ENCODE measurements around the gene BZW1.
A peak's percentile ranks its signal among the peaks of the same experiment; 100 is the strongest.
"Not testable (repeated sequence)": the region's sequence is repeated elsewhere in the genome, so short reads cannot be mapped to it uniquely, and the experiment has no call there.

The BZW1 gene

GRCh38 chr2:200790185-200790584 lies 21.5 kb upstream of the BZW1 start:
- no peak for DNase-seq (ENCODE audit: low read depth, low spot score)

- no peak for DNase-seq (ENCODE audit: low read depth, low spot score)
These were observed 19.8 kb upstream of the BZW1 start for GRCh38 chr2:200791905-200792304.

GRCh38 chr2:200794143-200794542 lies 17.6 kb upstream of the BZW1 start:
- DNase-seq (ENCODE audit: low read depth, low spot score) = no peak

- no peak for DNase-seq (ENCODE audit: low read depth, low spot score)
These were observed 16.7 kb upstream of the BZW1 start for GRCh38 chr2:200795028-200795440.

- no peak for DNase-seq (ENCODE audit: low read depth, low spot score)
These were observed 15.1 kb upstream of the BZW1 start for GRCh38 chr2:200796561-200796960.

- DNase-seq (ENCODE audit: low read depth, low spot score) = no peak
These were observed 14.4 kb upstream of the BZW1 start for GRCh38 chr2:200797242-200797770.

- DNase-seq (ENCODE audit: low read depth, low spot score) = no peak
These were observed 13.2 kb upstream of the BZW1 start for GRCh38 chr2:200798514-200798913.

- no peak for DNase-seq (ENCODE audit: low read depth, low spot score)
These were observed 11.3 kb upstream of the BZW1 start for GRCh38 chr2:200800458-200800857.

- not testable (repeated sequence) for DNase-seq (ENCODE audit: low read depth, low spot score)
These were observed 10.3 kb upstream of the BZW1 start for GRCh38 chr2:200801431-200801830.

- no peak for DNase-seq (ENCODE audit: low read depth, low spot score)
These were observed 2.0 kb upstream of the BZW1 start for GRCh38 chr2:200809506-200810251.

- peak; percentile 67 for DNase-seq (ENCODE audit: low read depth, low spot score)
These were observed 1.3 kb upstream of the BZW1 start for GRCh38 chr2:200810252-200810997.

- DNase-seq (ENCODE audit: low read depth, low spot score) = no peak
These were observed 745 bp upstream of the BZW1 start for GRCh38 chr2:200810998-200811332.

- peak; percentile 85 for DNase-seq (ENCODE audit: low read depth, low spot score)
These were observed 662 bp downstream of the BZW1 start for GRCh38 chr2:200812122-200813022.

- no peak for DNase-seq (ENCODE audit: low read depth, low spot score)
These were observed 2.6 kb downstream of the BZW1 start for GRCh38 chr2:200814276-200814815.

GRCh38 chr2:200814917-200815316 lies 3.2 kb downstream of the BZW1 start:
- no peak for DNase-seq (ENCODE audit: low read depth, low spot score)

- not testable (repeated sequence) for DNase-seq (ENCODE audit: low read depth, low spot score)
These were observed 7.0 kb downstream of the BZW1 start for GRCh38 chr2:200818732-200819131.

- no peak for DNase-seq (ENCODE audit: low read depth, low spot score)
These were observed 9.0 kb downstream of the BZW1 start for GRCh38 chr2:200820573-200821234.

- no peak for DNase-seq (ENCODE audit: low read depth, low spot score)
These were observed 10.1 kb downstream of the BZW1 start for GRCh38 chr2:200821686-200822245.

GRCh38 chr2:200828104-200828503 lies 16.4 kb downstream of the BZW1 start:
- no peak for DNase-seq (ENCODE audit: low read depth, low spot score)

GRCh38 chr2:200828572-200829257 lies 17.0 kb downstream of the BZW1 start:
- no peak for DNase-seq (ENCODE audit: low read depth, low spot score)
